GM13976 (cell line): ENCODE measurements around the gene IRF5.

ENCODE experiments used
- DNase-seq: peaks from one replicate; pipeline ENCODE4 v3.0.0; 2012; ENCODE audit warnings: low spot score
- in situ Hi-C: fragments of 300-500 bp; cut with MboI; formaldehyde crosslinking; loops from one replicate; pipeline ENCODE4 v1.12.0; 2022; ENCODE audit warnings: low sequenced_read_pairs, mixed read lengths, inconsistent platforms; ENCODE audit not compliant: unreplicated experiment
- TF ChIP-seq, protein P1 (sequence below): IDR thresholded peaks from 2 replicates; pipeline ENCODE4 v1.5.1; 2012; ENCODE audit warnings: borderline replicate concordance, mild to moderate bottlenecking; ENCODE audit not compliant: insufficient read depth; ENCODE audit errors: extremely low read depth, missing control alignments, control extremely low read depth

Gene IRF5

DNA sequence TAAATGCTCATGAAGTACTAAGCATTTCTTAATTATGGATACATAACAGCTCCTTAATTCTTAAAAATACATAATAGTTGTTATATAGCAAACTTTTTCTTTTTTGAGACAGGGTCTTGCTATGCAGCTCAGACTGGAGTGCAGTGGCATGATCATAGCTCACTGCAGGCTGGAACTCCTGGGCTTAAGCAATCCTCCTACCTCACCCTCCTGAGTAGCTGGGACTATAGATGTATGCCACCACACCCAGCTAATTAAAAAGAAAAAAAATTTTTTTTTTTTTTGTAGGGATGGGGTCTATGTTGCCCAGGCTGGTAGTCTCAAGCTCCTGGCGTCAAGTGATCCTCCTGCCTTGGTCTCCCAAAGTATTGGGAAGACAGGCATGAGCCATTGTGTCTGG, 30.9 kb downstream of the IRF5 start:
- no peak for DNase-seq
- in situ Hi-C loops, result no loop called here
- TF ChIP-seq, protein P1, sequence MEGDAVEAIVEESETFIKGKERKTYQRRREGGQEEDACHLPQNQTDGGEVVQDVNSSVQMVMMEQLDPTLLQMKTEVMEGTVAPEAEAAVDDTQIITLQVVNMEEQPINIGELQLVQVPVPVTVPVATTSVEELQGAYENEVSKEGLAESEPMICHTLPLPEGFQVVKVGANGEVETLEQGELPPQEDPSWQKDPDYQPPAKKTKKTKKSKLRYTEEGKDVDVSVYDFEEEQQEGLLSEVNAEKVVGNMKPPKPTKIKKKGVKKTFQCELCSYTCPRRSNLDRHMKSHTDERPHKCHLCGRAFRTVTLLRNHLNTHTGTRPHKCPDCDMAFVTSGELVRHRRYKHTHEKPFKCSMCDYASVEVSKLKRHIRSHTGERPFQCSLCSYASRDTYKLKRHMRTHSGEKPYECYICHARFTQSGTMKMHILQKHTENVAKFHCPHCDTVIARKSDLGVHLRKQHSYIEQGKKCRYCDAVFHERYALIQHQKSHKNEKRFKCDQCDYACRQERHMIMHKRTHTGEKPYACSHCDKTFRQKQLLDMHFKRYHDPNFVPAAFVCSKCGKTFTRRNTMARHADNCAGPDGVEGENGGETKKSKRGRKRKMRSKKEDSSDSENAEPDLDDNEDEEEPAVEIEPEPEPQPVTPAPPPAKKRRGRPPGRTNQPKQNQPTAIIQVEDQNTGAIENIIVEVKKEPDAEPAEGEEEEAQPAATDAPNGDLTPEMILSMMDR, result no peak

DNA sequence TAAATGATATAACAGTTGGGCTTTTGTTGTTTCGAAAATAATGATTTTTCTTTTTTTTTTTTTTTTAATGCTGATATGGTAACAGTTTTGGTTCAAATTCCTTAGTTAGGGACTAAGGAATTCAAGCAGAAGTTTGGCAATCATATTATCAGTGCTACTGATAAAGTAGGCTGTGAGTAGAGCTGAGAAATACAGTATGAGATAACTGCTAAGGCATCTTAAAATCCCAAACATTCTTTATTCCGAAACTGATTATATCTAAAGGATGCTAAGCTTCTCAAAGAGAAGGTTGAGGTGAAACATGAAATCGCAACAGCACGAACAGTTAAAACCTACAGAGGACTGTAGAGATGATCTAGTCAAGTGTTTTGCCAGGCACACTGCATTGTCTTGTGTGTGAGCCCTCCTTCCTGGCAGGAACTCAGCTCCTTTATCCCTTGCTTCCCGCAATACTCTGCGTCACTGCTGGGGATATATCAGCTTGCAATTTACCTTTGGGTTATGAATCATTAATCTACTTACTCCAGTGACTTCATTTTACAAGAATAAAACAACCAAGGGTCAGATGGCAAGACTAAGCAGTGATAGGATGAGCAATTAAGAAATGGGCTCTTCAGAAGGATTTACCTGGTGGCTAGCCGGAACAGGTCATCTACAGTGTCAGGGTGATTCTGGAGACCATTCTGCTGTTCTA, 36.7 kb downstream of the IRF5 start:
- in situ Hi-C loops, result no loop called here
- DNase-seq, result no peak
- TF ChIP-seq, protein P1, result no peak

DNA sequence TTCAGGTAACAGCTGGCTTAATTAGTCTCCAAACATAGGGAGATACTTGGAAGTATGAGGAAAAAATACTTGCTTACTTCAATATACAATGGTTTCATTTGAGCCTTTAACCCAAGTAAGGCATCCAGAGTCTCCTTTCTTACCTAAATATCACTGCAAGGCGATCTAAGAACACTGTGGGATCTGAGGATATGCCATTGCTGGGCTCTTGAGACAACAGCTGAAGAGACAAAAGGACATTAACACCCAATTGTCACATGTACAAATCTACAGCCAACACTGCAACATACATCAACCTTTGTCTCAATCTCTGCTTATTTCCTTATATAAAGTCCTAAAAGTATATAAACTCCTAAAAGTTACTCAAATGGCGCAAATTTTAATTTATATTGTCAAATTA, 44.4 kb downstream of the IRF5 start:
- TF ChIP-seq, protein P1, result no peak

DNA sequence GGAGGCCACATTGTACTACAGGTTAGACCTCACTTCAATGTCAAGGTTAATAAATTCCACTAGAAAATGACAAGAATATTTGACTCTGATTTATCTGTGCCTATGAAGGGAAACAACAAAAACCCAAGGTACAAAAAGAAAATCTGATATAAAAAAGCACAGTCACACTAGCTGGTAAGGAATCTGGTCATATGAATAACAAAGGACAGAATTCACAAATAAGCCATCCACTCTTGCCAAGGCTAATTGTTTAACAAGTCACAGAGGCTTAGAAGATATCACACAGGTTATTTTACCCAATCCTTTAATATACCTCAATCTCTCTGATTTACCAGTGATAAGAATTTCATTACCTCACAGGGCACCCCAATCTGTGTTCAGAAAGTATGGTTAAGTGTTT, 47.9 kb downstream of the IRF5 start:
- in situ Hi-C loops, result no loop called here
- DNase-seq, result no peak
- TF ChIP-seq, protein P1, result no peak

More for the DNA sequence above, 44.4 kb downstream of the IRF5 start:
- no peak for DNase-seq
- in situ Hi-C loops, result no loop called here

DNA sequence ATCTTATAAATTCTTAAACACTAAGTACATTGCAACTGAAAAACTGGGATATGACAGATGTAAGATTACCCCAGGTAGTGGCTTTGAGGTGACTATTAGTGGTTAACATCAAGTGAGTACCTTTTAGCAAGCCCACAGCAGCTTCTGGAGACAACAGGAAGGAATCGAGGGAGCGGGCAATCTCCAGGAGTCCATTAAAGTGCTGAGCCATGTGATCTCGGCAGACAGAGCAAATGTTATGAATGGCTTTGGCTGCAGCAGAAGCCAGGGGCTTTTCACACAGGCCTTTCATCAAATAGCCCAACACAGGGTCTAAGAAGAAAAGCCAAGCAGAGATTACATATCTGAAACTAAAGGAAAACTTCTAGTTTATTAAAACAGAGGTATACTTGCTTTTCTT, 48.9 kb downstream of the IRF5 start:
- TF ChIP-seq, protein P1, result no peak
- no peak for DNase-seq
- in situ Hi-C loops, result no loop called here

DNA sequence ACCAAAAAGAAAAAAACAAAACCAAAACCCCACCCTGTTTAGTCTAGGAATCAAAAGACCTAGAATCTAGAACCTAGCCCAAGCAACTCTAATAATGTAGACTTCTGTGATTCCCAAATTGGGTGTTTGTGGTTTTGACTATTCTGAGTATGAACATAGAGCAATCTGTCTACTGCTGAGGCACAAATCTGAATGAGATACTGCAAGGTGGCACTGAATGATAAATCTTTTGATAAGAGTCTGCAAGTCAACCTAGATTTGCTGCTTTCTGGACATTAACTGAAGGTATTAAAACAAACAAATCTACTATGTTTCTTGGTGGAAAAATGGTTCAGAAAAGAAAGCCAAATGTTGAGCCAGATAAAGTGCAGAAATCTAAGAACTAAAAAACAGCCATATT, 50.6 kb downstream of the IRF5 start:
- in situ Hi-C loops, result no loop called here
- TF ChIP-seq, protein P1, result no peak
- DNase-seq, result no peak
